Posterior cingulate gyrus (tissue), 11 donors: Measurements from ENCODE around the gene GJA3.
"Not testable (repeated sequence)": the region's sequence is repeated elsewhere in the genome, so short reads cannot be mapped to it uniquely, and the experiment has no call there.

Experiments
- DNase-seq, 10 donors: peaks; one replicate each; pipeline versions ENCODE4 v3.0.0 to v3.0.0-alpha.2; 2020 to 2021; ENCODE audit warnings: mixed read lengths in 3 of 10
- intact Hi-C: fragments of 100-400 bp; cut with DNase I; formaldehyde crosslinking; loops from one replicate; pipeline ENCODE4 v1.15.1; 2023

The GJA3 gene

GRCh38 chr13:20156702-20157101 is 4.2 kb downstream of the GJA3 start:
- intact Hi-C loops = no loop called here
- no peak for DNase-seq

DNA sequence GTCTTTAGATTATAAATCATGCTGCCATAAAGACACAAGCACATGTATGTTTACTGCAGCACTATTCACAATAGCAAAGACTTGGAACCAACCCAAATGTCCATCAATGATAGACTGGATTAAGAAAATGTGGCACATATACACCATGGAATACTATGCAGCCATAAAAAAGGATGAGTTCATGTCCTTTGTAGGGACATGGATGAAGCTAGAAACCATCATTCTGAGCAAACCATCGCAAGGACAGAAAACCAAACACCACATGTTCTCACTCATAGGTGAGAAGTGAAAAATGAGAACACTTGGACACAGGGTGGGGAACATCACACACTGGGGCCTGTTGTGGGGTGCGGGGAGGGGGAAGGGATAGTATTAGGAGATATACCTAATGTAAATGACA is 7.6 kb downstream of the GJA3 start:
- intact Hi-C loops, DNase-seq: not testable (repeated sequence)

DNA sequence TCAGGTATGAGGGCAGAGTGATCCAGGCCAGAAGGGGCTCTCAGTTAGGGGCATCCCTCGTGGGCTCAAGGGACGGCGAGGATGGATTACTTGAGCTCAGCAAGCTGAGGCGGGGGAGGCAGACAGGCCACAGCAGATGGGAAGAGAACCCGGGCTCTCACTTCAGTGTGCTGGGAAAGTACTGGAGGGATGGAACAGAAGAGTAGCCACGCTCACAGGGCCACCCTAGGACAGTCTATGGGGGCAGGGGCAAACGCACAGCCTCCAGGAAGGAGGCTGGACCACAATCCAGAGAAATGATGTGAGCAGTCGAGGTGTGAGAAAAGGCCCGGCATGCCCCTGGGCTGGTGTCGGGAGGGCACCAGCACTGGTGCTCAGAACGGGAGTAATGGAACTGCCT is 9.2 kb downstream of the GJA3 start:
- intact Hi-C loops = no loop called here

GRCh38 chr13:20151016-20151415 is 9.8 kb downstream of the GJA3 start:
- no peak for DNase-seq
- intact Hi-C loops = no loop called here

More for the DNA sequence above, 9.2 kb downstream of the GJA3 start:
- no peak for DNase-seq

DNA sequence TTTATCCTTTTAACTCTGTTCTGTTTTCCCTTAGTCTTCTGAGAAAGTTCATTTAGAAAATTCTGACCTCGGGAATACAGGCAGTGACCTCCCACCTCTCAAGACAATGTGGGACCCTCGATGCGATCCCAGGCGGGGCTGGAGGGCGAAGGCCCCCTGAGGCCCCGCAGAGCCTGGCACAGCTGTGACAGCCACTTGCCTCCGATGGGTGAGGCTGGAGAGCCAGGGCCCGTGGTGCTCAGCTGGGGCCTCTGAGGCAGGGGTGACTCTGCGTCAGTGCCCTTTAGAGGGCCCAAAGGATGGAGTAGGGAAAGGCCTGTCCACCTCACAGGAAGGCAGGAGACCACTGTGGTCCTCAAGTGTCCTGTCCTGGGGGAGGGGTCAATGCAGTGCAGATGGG is 10.3 kb downstream of the GJA3 start:
- intact Hi-C loops = no loop called here

GRCh38 chr13:20149762-20150161 is 11.1 kb downstream of the GJA3 start:
- intact Hi-C loops = no loop called here
- no peak for DNase-seq

More for the DNA sequence above, 10.3 kb downstream of the GJA3 start:
- no peak for DNase-seq

GRCh38 chr13:20148501-20149183 is 12.2 kb downstream of the GJA3 start:
- no peak for DNase-seq
- intact Hi-C loops = no loop called here

DNA sequence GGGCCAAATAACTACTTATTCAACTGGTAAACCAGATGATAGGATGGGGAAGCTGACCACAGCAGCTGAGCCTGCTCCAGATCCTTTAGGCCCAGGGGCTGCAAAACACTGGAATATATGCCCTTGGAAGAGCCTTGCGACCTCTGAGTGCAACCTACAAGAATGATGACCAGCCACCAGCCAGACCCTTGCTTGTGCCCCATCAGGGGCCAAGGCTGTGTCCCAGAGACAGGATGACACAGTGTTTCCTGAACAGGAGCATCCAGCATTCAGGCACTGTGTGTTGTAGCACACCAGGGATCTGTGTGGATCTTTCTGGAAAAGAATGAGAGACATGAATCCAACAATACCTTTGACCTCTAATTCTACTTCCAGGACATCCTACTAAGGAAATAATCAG is 14.5 kb downstream of the GJA3 start:
- intact Hi-C loops = no loop called here
- no peak for DNase-seq

GRCh38 chr13:20145521-20145920 is 15.3 kb downstream of the GJA3 start:
- DNase-seq = peak in 1 of 10 donors; percentile 51
- intact Hi-C loops = no loop called here

- intact Hi-C loops = no loop called here
- no peak for DNase-seq
These were observed 16.6 kb downstream of the GJA3 start for GRCh38 chr13:20144141-20144850.

- DNase-seq = no peak
- intact Hi-C loops = no loop called here
These were observed 17.8 kb downstream of the GJA3 start for GRCh38 chr13:20142927-20143480.

GRCh38 chr13:20142023-20142926 is 18.6 kb downstream of the GJA3 start:
- no peak for DNase-seq
- intact Hi-C loops = no loop called here

DNA sequence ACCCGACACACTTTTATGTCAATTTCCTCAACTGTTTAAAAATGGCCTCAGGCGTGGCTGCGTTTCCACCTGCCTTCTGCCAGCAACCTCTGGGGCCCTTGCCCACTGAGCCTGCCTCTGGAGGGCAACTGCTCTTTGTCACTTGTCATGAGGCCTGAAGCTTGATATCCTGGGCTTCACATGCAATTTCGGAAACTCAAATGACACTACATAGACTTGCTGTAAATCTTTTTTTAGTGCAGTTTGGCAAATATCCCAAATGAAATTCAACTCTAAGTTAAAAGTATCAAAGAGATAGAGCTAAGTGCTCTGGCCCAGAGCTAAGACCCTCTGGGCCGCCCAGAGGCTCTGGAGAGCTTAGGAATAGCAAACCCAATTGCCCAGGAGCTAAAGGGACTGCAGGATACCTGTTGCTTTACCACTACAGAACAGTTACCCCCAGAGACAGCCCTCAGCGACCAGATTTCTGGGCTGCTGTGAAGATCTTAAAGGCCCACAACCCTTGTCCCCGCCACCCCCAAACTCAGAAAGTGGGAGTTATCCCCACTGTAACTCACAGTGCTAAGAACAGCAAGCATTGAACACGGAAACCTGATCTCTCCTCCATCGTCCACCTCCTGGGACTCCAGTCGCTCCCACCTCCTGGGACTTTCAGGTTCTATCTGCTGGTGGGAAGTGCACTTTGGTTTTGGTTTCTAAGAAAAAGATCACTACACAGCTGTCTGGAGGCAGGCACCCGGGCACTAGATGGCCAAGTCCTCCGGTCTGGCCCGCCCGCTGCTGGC is 19.4 kb downstream of the GJA3 start:
- no peak for DNase-seq
- intact Hi-C loops = no loop called here

DNA sequence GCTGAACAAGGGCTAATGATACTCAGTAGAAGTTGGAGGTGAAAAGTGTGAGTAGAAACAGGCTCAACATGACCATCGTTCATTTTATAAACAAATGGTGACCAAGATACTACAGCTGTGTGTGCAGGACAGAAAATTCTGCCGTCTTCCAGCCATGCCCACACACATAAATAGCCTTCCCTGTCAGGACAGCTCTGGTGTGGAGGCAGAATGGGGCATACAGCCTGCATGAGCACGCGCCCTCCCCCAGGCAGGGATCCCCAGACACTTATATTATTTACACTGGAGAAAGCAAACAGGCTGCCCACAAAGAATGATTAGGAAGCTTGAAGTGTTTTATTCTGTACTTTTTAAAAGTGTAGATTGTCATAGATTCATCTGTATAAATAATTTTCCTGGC is 20.4 kb downstream of the GJA3 start:
- no peak for DNase-seq
- intact Hi-C loops = no loop called here

DNA sequence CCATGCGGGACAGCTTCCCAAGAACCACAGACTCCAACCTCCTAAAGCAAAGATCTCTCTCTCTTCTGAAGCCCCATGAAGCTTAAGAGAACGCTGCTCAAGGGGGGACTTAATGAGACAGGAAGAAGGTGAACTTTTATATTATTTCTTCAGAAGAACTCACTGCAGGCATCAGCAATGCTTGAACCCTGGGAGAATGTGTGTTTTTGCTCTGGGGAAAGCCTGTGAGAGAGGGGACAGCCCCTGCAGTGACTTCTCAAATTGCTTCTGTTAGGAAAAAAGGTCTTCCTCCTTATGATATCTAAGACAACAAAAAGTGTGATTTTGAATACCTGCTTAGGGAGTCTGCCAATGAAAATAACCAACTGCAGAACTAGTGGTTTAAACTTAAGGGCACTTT is 23.0 kb downstream of the GJA3 start:
- DNase-seq = no peak

DNA sequence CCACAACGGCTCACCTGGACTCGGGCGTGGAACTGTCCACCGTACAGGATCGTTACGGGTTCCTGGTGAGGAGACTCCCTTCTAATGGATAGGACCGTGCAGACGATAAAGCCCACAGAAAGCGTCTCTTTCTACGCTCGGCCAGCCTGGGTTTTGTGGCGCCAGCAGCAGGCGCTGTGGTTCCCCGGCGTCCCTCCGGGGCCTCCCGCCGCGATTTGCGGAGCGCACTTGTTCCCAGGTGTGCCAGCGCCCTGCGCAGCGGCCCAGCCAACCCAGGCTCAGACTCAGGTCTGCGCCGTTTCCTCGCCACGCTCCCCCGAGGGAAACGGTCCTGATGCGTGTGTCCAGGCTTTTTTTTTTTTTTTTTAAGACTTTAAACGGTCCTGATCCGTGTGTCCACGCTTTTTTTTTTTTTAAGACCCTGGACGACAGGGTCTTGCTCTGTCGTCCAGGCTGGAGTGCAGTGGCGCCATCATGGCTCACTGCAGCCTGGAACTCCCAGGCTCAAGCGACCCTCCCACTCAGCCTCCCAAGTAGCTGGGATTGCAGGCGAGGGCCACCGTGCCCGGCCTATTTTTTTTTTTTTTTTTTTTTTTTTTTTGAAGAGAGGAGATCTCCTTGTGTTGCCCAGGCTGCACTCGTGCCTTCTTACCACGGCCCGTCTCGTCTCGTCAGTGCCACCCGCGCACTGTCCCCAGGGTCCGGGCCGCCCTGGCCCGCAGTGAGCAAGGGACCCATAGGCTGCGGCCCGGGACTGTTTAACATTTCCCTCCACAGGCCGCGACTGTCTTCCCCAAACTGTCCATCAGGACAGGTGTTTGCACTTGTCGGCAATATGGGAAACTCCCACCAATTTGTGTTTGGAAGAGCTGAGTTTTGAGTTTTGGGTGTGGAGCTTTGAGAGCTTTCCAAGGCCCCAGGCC is 23.8 kb downstream of the GJA3 start:
- DNase-seq = peak in 2 of 10 donors; percentile 36 to 40
- intact Hi-C loops = no loop called here

More for the DNA sequence above, 23.0 kb downstream of the GJA3 start:
- intact Hi-C loops = no loop called here

- intact Hi-C loops = no loop called here
- peak in 1 of 10 donors; percentile 5 for DNase-seq
These were observed 26.1 kb downstream of the GJA3 start for GRCh38 chr13:20134732-20135131.

GRCh38 chr13:20132052-20132634 is 28.7 kb downstream of the GJA3 start:
- DNase-seq = no peak
- intact Hi-C loops = no loop called here
